Spleen (tissue), 7 donors: ENCODE data around the gene BANF1.
A peak's percentile ranks its signal among the peaks of the same experiment; 100 is the strongest.

Experiments used
- CTCF ChIP-seq, 11 experiments: fragments of 200-600 bp in 7 of 11; fragments of 450-650 bp in 4 of 11; sonication (generic) in 4 of 11; IDR thresholded peaks in 8 of 11; conservative IDR thresholded peaks in 3 of 11; 1 replicate in 7 of 11; 2 replicates in 4 of 11; pipeline versions ENCODE4 v1.4.0 to v1.8.0; 2016 to 2021; ENCODE audit warnings: antibody characterized with exemption in 11 of 11, inconsistent platforms in 4 of 11, mild to moderate bottlenecking in 1 of 11
- POLR2AphosphoS5 ChIP-seq, 3 donors: sonication (generic); formaldehyde crosslinking; IDR thresholded peaks; one replicate each; pipeline ENCODE4 v1.5.1; 2017; ENCODE audit warnings: antibody characterized with exemption in 3 of 3
- donor health status: DM: no; HTN: no; CAD: no; lungs with moderate emphysema.
- donor health status: DM: no; HTN: no; CAD: no.
- donor health status: DM: no; HTN: no; CAD: no.

- TF ChIP-seq CTCF (IDR thresholded peaks at IDR 0.05 in 8 of 11, conservative IDR thresholded peaks at IDR 0.05 in 3 of 11) (peak in 4 of 11 experiments; percentile 1 to 52 (median 41)), POLR2AphosphoS5 (IDR thresholded peaks at IDR 0.05) (peak; percentile 95 to 99 (median 95))
Observed at GRCh38 chr11:66051766-66052663, 49.7 kb downstream of the BANF1 start, which contains the start of gene SF3B2.
